Renal cortex interstitium (tissue), 15 donors: ENCODE results near the gene OR8H3. TPM values are rescaled to one million over a fixed set of nuclear protein-coding genes. Genes with fewer than 3 reads are reported as not detected.
"Not testable (repeated sequence)": the region's sequence is repeated elsewhere in the genome, so short reads cannot be mapped to it uniquely, and the experiment has no call there.

Experiments
- DNase-seq, 11 donors: peaks; one replicate each; pipeline ENCODE4 v3.0.0-alpha.2; 2013; ENCODE audit warnings: low read depth in 9 of 11, low spot score in 4 of 11; ENCODE audit errors: extremely low read depth in 1 of 11
- long read RNA-seq, 16 experiments: transcript quantifications; one replicate each; lab custom pipeline, GENCODE V29; 2026
- polyA plus RNA-seq, 3 donors: library from polyadenylated mRNA; unstranded; fragments of 120-200 nt; gene quantifications; one replicate each; pipeline ENCODE4 v1.2.1, GENCODE V29; 2013; ENCODE audit not compliant: insufficient read length in 3 of 3

OR8H3 gene
- not detected for polyA plus RNA-seq
- long read RNA-seq, donor 1, result 0 reads
- long read RNA-seq, donor 2, result 0 reads
- long read RNA-seq, donor 3, result 0 reads
- long read RNA-seq, donor 4, result 0 reads
- long read RNA-seq, donor 5, result 0 reads
- long read RNA-seq, donor 6, result 0 reads
- long read RNA-seq, donor 7, result 0 reads
- long read RNA-seq, donor 8, result 0 reads
- long read RNA-seq, donor 9, result 0 reads
- long read RNA-seq, donor 10, result 0 reads
- long read RNA-seq, donor 11, result 0 reads
- long read RNA-seq, donor 12, result 0 reads
- long read RNA-seq, donor 13, result 0 reads
- long read RNA-seq, donor 14, result 0 reads
- long read RNA-seq, donor 15, partial matches to known transcripts, result 0 of 1 reads
- long read RNA-seq, donor 15, other reads (novel, unspliced or antisense), result 0 of 1 reads
- long read RNA-seq, donor 16, result 0 reads

DNA sequence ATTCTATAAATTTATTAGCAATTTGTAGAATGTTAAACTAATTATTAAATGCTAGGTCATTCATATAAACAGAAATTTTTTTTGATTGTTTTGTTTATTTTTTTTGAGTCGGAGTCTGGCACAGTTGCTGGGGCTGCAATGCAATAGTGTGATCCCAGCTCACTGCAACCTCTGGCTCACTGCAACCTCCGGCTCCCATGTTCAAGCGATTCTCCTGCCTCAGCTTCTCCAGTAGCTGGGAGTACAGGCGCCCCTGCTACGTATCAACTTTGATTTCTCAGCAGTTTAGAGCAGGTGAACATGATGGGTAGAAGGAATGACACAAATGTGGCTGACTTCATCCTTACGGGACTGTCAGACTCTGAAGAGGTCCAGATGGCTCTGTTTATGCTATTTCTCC, at the start of gene OR8H3:
Gene OR8H3 (plus strand): TSS at position 301 of the 400 bp plus-strand sequence. CDS start 0 bp downstream, at position 301.
- no peak for DNase-seq

DNA sequence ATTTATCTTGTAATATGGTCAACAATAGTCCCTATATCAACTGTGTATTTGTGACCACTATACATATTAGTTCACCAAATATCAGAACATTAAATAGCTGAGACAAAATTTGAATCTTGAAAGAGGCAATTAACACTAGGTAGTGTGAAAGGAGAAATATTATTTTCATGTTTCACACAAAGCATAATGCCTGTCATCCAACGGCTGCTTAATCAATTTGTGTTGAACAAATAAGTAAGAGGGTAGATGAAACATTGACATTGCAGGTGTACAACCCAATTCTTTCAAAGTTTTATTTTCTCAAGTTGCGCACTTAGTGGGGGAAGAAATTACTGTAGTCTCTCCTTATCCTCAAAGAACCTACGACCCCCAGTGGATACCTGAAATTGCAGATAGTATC, 32.5 kb upstream of the OR8H3 start:
- DNase-seq, result no peak

DNA sequence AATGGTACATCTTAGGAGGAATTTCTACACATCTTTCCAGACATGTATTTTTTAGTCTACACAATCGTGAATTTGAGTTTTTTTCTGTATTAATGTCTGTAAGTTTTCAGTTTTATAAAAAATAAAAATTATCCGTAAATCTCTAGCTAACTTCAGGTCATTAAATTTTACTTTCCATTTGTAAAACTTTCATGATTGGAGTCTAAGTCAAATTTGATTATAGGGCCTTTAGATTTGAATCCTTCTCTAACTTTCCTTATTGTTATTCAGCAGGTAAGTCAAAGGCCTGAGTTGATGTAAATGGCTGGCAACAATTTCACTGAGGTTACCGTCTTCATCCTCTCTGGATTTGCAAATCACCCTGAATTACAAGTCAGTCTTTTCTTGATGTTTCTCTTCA, 29.2 kb upstream of the OR8H3 start, which contains the start of gene OR8I2:
Gene OR8I2 (plus strand): TSS at position 301 of the 400 bp plus-strand sequence. CDS start 0 bp downstream, at position 301.
- DNase-seq, result no peak

GRCh38 chr11:56103210-56103737, 18.9 kb upstream of the OR8H3 start, which contains the start of gene OR8H2:
OR8H2 (plus strand) TSS chr11:56103687; CDS start chr11:56105043, 1,356 bp downstream.
- DNase-seq, result no peak

- DNase-seq, result no peak
Observed at GRCh38 chr11:56140151-56140661, 18.0 kb downstream of the OR8H3 start, which contains the start of gene OR8J3. OR8J3 (minus strand) TSS chr11:56140201; CDS start chr11:56137718, 2,483 bp downstream.

DNA sequence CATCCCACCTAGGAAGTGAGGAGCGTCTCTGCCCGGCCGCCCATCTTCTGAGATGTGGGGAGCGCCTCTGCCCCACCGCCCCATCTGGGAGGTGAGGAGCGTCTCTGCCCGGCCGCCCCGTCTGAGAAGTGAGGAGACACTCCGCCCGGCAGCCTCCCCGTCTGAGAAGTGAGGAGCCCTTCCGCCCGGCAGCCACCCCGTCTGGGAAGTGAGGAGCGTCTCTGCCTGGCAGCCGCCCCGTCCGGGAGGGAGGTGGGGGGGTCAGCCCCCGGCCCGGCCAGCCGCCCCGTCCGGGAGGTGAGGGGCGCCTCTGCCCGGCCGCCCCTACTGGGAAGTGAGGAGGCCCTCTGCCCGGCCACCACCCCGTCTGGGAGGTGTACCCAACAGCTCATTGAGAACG, 21.5 kb downstream of the OR8H3 start:
- not testable (repeated sequence) for DNase-seq

DNA sequence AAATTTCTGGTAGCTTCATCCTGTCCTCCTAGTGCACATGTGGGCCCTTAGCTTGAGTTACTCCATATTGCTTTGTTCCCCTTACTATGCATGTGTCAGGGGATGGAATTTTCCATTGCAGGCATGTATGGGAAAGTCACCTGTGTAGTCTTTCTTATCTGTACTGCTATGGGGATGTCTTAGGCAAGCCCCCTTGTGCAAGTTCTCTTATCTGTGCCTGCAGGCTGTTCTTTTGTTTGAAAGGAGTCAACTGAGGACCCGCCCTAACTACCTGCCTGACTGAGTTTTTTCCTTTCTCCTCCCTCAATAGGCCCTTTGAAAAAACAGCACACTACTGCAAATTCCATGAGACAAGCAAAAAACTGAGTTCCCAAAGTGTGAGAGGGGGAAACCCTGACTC, 29.2 kb downstream of the OR8H3 start:
- DNase-seq, result no peak

DNA sequence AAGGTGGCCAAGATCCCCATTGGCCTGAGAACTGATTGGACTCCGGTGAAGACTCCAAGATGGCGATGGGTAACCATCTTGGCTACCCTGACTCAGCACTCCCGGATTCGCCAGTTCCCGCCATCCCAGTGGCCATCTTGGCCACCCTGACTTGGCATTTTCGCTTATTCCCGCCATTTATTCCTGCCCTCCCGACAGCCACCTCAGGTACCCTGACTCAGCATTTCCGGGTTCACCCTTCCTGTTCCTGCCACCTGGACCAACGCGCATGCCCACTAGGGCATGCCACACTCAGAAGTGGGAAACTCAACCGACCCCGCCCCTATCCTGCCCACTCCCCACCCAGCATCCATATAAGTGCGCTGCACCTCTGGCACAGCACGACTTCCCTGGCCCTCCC, 30.2 kb downstream of the OR8H3 start:
- no peak for DNase-seq

DNA sequence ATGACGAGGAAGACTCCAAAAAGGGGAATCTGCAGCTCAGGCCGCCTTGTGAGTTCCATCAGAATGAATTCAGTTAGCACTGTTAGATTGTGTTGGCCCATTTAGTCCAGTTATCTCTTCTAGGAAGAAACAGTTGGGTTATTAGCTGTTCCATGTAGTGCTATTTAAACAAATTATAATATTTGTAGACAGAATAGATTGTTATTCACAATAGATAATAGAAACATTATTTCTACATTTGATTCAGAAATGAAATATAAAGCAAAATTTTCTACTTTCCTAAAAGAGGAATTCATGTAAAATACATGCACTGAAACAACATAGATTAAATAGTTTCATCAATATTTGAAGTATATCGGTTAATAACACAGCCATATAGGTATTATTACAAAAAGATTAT, 38.0 kb downstream of the OR8H3 start, which contains the start of gene OR8K5:
Gene OR8K5 (minus strand): TSS at position 101 of the 400 bp plus-strand sequence. CDS start 0 bp downstream, at position 101.
- no peak for DNase-seq

DNA sequence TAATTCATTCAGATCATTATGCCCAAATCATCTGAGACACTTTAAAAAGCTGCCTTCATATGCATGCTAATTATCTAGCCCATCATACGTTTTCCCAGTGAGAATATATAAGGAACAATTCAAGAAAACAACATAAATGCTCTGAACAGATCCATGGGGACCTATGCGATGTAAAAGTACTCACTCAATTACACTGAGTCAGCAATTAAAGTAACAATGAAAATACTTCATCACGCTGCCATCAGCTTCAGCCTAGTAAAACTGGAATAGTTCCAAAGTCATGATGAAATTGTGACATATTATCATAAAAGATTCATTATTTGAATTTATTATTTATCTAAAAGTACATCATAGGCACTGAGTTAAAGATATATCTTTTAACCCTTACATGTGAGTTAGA, 41.6 kb downstream of the OR8H3 start:
- no peak for DNase-seq

DNA sequence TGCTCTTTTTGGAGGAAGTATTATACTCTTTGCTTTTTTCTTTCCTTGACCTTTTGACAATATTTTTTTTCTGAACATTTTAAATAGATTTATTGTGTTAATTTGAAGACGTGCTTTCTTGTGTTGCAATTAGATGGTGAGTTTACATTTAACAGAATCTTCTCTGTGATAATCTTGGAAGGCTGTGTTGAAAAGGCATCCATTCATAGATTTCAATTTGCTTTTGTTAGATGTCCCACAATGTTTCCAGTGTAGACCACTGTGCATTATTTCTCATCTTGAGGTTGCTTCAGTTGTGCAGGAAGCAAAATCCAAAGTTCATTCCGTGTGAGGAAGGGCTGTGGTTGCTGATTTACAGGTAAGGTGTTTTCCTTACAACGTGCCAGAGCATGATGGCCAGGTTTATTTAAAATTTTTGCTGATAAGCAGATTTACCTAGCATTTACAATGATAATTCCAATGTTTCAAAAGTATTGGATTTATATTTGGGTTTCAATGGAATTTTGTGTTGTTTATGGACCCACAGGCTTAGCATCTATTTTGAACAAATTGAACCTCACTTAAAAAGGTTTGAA, 50.2 kb downstream of the OR8H3 start:
- no peak for DNase-seq

Other genes with a start within 250 kb of the OR8H3 start
- gene TRIM51, start 239.1 kb upstream of the OR8H3 start, polyA plus RNA-seq, result not detected
- gene OR5W2, start 207.8 kb upstream of the OR8H3 start, polyA plus RNA-seq, result not detected
- not detected for gene OR5I1, start 186.0 kb upstream of the OR8H3 start, polyA plus RNA-seq
- not detected for gene OR10AG1, start 152.4 kb upstream of the OR8H3 start, polyA plus RNA-seq
- gene OR5F1, start 127.7 kb upstream of the OR8H3 start, polyA plus RNA-seq, result not detected
- under 1 TPM; 0.03 to 0.08 (median 0.06) TPM for gene OR5AS1, start 94.7 kb upstream of the OR8H3 start, polyA plus RNA-seq
- not detected for gene OR8I2, start 29.1 kb upstream of the OR8H3 start, polyA plus RNA-seq
- under 1 TPM in 1 of 3 donors, not detected in 2; 0.05 TPM for gene OR8H2, start 18.7 kb upstream of the OR8H3 start, polyA plus RNA-seq
- gene OR8J3, start 17.8 kb downstream of the OR8H3 start, polyA plus RNA-seq, result not detected
- not detected for gene OR8K5, start 37.9 kb downstream of the OR8H3 start, polyA plus RNA-seq
- gene OR5J2, start 54.2 kb downstream of the OR8H3 start, polyA plus RNA-seq, result not detected
- gene OR5T2, start 111.9 kb downstream of the OR8H3 start, polyA plus RNA-seq, result not detected
- gene OR5T3, start 129.9 kb downstream of the OR8H3 start, polyA plus RNA-seq, result not detected
- not detected for gene OR5T1, start 151.8 kb downstream of the OR8H3 start, polyA plus RNA-seq
- not detected for gene OR8H1, start 169.9 kb downstream of the OR8H3 start, polyA plus RNA-seq
- gene OR8K3, start 192.8 kb downstream of the OR8H3 start, polyA plus RNA-seq, result not detected
- gene OR8K1, start 223.7 kb downstream of the OR8H3 start, polyA plus RNA-seq, result not detected
- gene OR8J1, start 231.9 kb downstream of the OR8H3 start, polyA plus RNA-seq, result not detected